ENCODE measurements around the gene PYROXD2.

The PYROXD2 gene

GRCh38 chr10:98414578-98414931, 427 bp downstream of the PYROXD2 start:
- no peak for DNase-seq

- no peak for DNase-seq
These were observed 3.2 kb downstream of the PYROXD2 start for GRCh38 chr10:98411768-98412167.

GRCh38 chr10:98411166-98411565, 3.8 kb downstream of the PYROXD2 start:
- DNase-seq: no peak

GRCh38 chr10:98410759-98411158, 4.2 kb downstream of the PYROXD2 start:
- no peak for DNase-seq

- no peak for DNase-seq
These were observed 4.7 kb downstream of the PYROXD2 start for GRCh38 chr10:98410135-98410743.

GRCh38 chr10:98408799-98409198, 6.2 kb downstream of the PYROXD2 start:
- DNase-seq: no peak

GRCh38 chr10:98407744-98408241, 7.2 kb downstream of the PYROXD2 start:
- DNase-seq: no peak

GRCh38 chr10:98407017-98407743, 7.8 kb downstream of the PYROXD2 start:
- DNase-seq: no peak

GRCh38 chr10:98405422-98405821, 9.6 kb downstream of the PYROXD2 start:
- DNase-seq: no peak

- no peak for DNase-seq
These were observed 10.2 kb downstream of the PYROXD2 start for GRCh38 chr10:98404571-98405359.

GRCh38 chr10:98403812-98404504, 11.0 kb downstream of the PYROXD2 start:
- DNase-seq: no peak

GRCh38 chr10:98402931-98403718, 11.9 kb downstream of the PYROXD2 start:
- no peak for DNase-seq

GRCh38 chr10:98402478-98402877, 12.5 kb downstream of the PYROXD2 start:
- no peak for DNase-seq

- no peak for DNase-seq
These were observed 14.5 kb downstream of the PYROXD2 start for GRCh38 chr10:98400482-98400881.

- DNase-seq: no peak
These were observed 15.2 kb downstream of the PYROXD2 start for GRCh38 chr10:98399784-98400183.

- no peak for DNase-seq
These were observed 17.8 kb downstream of the PYROXD2 start for GRCh38 chr10:98397089-98397600.

- no peak for DNase-seq
These were observed 18.6 kb downstream of the PYROXD2 start for GRCh38 chr10:98396096-98397063.

- DNase-seq: no peak
These were observed 20.0 kb downstream of the PYROXD2 start for GRCh38 chr10:98394851-98395440.

- no peak for DNase-seq
These were observed 23.4 kb downstream of the PYROXD2 start for GRCh38 chr10:98391578-98391991.

GRCh38 chr10:98391065-98391464, 23.9 kb downstream of the PYROXD2 start:
- no peak for DNase-seq

Measured in NCI-H1092 (cell line).